Esophagus squamous epithelium (tissue), 5 donors: ENCODE results near the gene BHLHE23. TPM values are rescaled to one million over a fixed set of nuclear protein-coding genes. Genes with fewer than 3 reads are reported as not detected.

ENCODE experiments used
- DNase-seq: peaks from one replicate; lab custom pipeline; 2025; lab: John Stamatoyannopoulos, UW
- H3K27ac ChIP-seq, 4 donors: fragments of 200-600 bp; sonication (generic); one replicate each; pipeline ENCODE4 v1.5.1; 2016 to 2019; ENCODE audit warnings: mild to moderate bottlenecking in 1 of 4
- H3K27me3 ChIP-seq, 4 donors: fragments of 200-600 bp; sonication (generic); 1 replicate in 3 of 4; 2 replicates in 1 of 4; pipeline versions ENCODE4 v1.5.1 to v1.6.0; 2017 to 2021; ENCODE audit warnings: antibody characterized with exemption in 1 of 4
- H3K36me3 ChIP-seq, 3 donors: fragments of 200-600 bp; sonication (generic); one replicate each; pipeline ENCODE4 v1.5.1; 2016 to 2019
- H3K4me1 ChIP-seq, 3 donors: fragments of 200-600 bp; sonication (generic); one replicate each; pipeline ENCODE4 v1.5.1; 2017 to 2019
- H3K4me3 ChIP-seq, 4 donors: fragments of 200-600 bp; sonication (generic); 1 replicate in 3 of 4; 2 replicates in 1 of 4; pipeline ENCODE4 v1.5.1; 2016 to 2019; ENCODE audit warnings: mild to moderate bottlenecking in 2 of 4, moderate library complexity in 1 of 4
- H3K9me3 ChIP-seq, 3 donors: fragments of 200-600 bp; sonication (generic); one replicate each; pipeline ENCODE4 v1.5.1; 2016 to 2019
- CTCF ChIP-seq, 6 experiments: fragments of 450-650 bp in 4 of 6; fragments of 200-600 bp in 2 of 6; sonication (generic) in 2 of 6; IDR thresholded peaks; one replicate each; pipeline ENCODE4 v1.5.1; 2016 to 2019; ENCODE audit warnings: antibody characterized with exemption in 6 of 6, mild to moderate bottlenecking in 4 of 6, moderate library complexity in 4 of 6
- POLR2A ChIP-seq, 4 donors: fragments of 450-650 bp; IDR thresholded peaks; one replicate each; pipeline ENCODE4 v1.6.1; 2017; ENCODE audit warnings: antibody characterized with exemption in 4 of 4, mild to moderate bottlenecking in 4 of 4, moderate library complexity in 3 of 4
- WGBS, 2 donors: methylation state at CpG; one replicate each; pipeline ENCODE4 v1.1.5; 2018; 5-methylcytosine and 5-hydroxymethylcytosine counted together
- intact Hi-C: fragments of 100-400 bp; cut with DNase I; formaldehyde crosslinking; loops from one replicate; pipeline ENCODE4 v1.15.0; 2022
- total RNA-seq, 4 donors: library from RNA; depleted of rRNA; stranded (reverse); fragments of >200 nt; gene quantifications; one replicate each; pipeline ENCODE4 v1.1.0, GENCODE V29; 2016
- donor health status: DM: yes; HTN: yes; CAD: no.

Gene BHLHE23
- total RNA-seq, 4 donors from 2014 or later, result not detected

GRCh38 chr20:62975812-62976508, 30.8 kb downstream of the BHLHE23 start:
- H3K27me3 ChIP-seq, result peaks cover 0 to 100% (median 31%) of the 10 kb centered on the region in 4 donors
- H3K27ac ChIP-seq, result no peak overlapping the region
- TF ChIP-seq CTCF (IDR thresholded peaks at IDR 0.05), result no peak
- no peak for TF ChIP-seq POLR2A (IDR thresholded peaks at IDR 0.05)
- no peaks in the 10 kb centered on the region for H3K9me3 ChIP-seq
- intact Hi-C loops, result no loop called here
- DNase-seq, result no peak
- H3K4me3 ChIP-seq, result no peak overlapping the region
- 20 to 57% methylated on average over 1 to 5 of the region's 9 CpGs for WGBS, 2 donors
- H3K4me1 ChIP-seq, result peaks cover 6 to 20% (median 7%) of the 10 kb centered on the region in 3 donors
- H3K36me3 ChIP-seq, result no peaks in the 10 kb centered on the region

DNA sequence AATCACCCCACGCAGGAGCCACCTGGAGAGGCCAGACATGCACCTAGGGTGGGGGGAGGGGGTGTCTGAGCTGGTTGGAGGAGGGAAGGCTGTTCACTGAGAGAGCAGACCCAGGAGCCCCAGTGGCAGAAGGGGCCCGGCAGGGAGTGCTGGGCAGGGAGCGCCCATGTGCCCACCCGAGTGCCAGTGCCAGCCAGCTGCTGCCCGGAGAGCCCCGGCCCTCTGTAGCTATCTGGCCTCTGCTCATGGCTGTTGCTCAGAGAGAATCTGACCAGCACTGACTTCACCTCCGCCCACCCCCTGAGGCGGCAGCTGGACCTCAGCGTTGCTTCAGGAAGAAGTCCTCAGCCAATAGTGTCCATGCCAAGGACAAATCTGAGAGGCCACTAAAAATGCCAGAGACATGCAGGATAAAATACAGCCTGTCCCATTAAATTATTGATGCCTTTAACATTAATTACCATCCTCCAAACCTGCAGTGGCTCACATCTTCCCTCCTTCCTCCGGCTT, 31.5 kb downstream of the BHLHE23 start:
- H3K27ac ChIP-seq, result no peak overlapping the region
- H3K4me1 ChIP-seq, result peaks cover 6 to 20% (median 7%) of the 10 kb centered on the region in 3 donors
- H3K9me3 ChIP-seq, result no peaks in the 10 kb centered on the region
- TF ChIP-seq CTCF (IDR thresholded peaks at IDR 0.05) (no peak), POLR2A (IDR thresholded peaks at IDR 0.05) (no peak)
- peaks cover 0 to 100% (median 31%) of the 10 kb centered on the region in 4 donors for H3K27me3 ChIP-seq
- 75% methylated on average over 2 to 9 of the region's 10 CpGs for WGBS, 2 donors
- intact Hi-C loops, result no loop called here
- no peak overlapping the region for H3K4me3 ChIP-seq
- no peak for DNase-seq
- H3K36me3 ChIP-seq, result no peaks in the 10 kb centered on the region

GRCh38 chr20:62972845-62973745, 33.7 kb downstream of the BHLHE23 start:
- Histone ChIP-seq H3K27me3 (peaks cover 0 to 97% (median 25%) of the 10 kb centered on the region in 4 donors), H3K27ac (no peak overlapping the region), H3K9me3 (no peaks in the 10 kb centered on the region), H3K36me3 (no peaks in the 10 kb centered on the region), H3K4me1 (peaks cover 6 to 16% (median 7%) of the 10 kb centered on the region in 3 donors), H3K4me3 (peak overlapping the region in 2 of 4 donors; percentile 26 to 58)
- no peak for DNase-seq
- intact Hi-C loops, result no loop called here
- WGBS, 2 donors, result 32 to 36% methylated on average over 5 to 8 of the region's 48 CpGs
- TF ChIP-seq CTCF (IDR thresholded peaks at IDR 0.05), result no peak
- TF ChIP-seq POLR2A (IDR thresholded peaks at IDR 0.05), result no peak

- Histone ChIP-seq H3K9me3 (no peaks in the 10 kb centered on the region), H3K27me3 (peaks cover 0 to 96% (median 23%) of the 10 kb centered on the region in 4 donors), H3K4me3 (peak overlapping the region in 2 of 4 donors; percentile 26 to 58), H3K36me3 (no peaks in the 10 kb centered on the region), H3K4me1 (peaks cover 6 to 16% (median 7%) of the 10 kb centered on the region in 3 donors), H3K27ac (no peak overlapping the region)
- 8 to 10% methylated on average over 6 to 7 of the region's 38 CpGs for WGBS, 2 donors
- DNase-seq, result peak; percentile 15
- intact Hi-C loops, result no loop called here
- TF ChIP-seq CTCF (IDR thresholded peaks at IDR 0.05) (peak; percentile 75 to 92 (median 86)), POLR2A (IDR thresholded peaks at IDR 0.05) (no peak)
These were observed 34.6 kb downstream of the BHLHE23 start for GRCh38 chr20:62971950-62972844.
